GM12878 (cell line): ENCODE data around the gene CD79A. TPM values are rescaled to one million over a fixed set of nuclear protein-coding genes. Genes with fewer than 3 reads are reported as not detected.

Experiments
- BCLAF1 ChIP-seq: fragments of 450-650 bp; IDR thresholded peaks from 2 replicates; pipeline ENCODE4 v1.6.1; 2017; ENCODE audit warnings: antibody characterized with exemption, mild to moderate bottlenecking, moderate library complexity
- BMI1 ChIP-seq: fragments of 450-650 bp; IDR thresholded peaks from 2 replicates; pipeline ENCODE4 v1.6.1; 2016; ENCODE audit warnings: mild to moderate bottlenecking, moderate library complexity, borderline replicate concordance
- CBFB ChIP-seq: IDR thresholded peaks from 2 replicates; pipeline ENCODE4 v1.6.1; 2016; ENCODE audit warnings: antibody characterized with exemption, low read depth
- CTCF ChIP-seq, 3 experiments: IDR thresholded peaks in 2 of 3; conservative IDR thresholded peaks in 1 of 3; 2 replicates each; pipeline ENCODE4 v1.5.1; 2011; ENCODE audit warnings: low read depth in 3 of 3, low read length in 3 of 3, mild to moderate bottlenecking in 3 of 3, control low read depth in 2 of 3, moderate library complexity in 2 of 3, inconsistent platforms in 1 of 3, mixed read lengths in 1 of 3; ENCODE audit not compliant: control insufficient read depth in 2 of 3, insufficient read depth in 1 of 3; ENCODE audit errors: extremely low read depth in 1 of 3
- IRF4 ChIP-seq: IDR thresholded peaks from 2 replicates; pipeline ENCODE4 v1.6.1; 2011; ENCODE audit warnings: low read depth, low read length
- JUNB ChIP-seq: IDR thresholded peaks from 2 replicates; pipeline ENCODE4 v1.6.1; 2016; ENCODE audit warnings: antibody characterized with exemption, mild to moderate bottlenecking
- MTA3 ChIP-seq: IDR thresholded peaks from 2 replicates; pipeline ENCODE4 v1.6.1; 2012; ENCODE audit warnings: low read length, inconsistent platforms, borderline replicate concordance
- MYB ChIP-seq: fragments of 150-350 bp; IDR thresholded peaks from 2 replicates; pipeline ENCODE4 v1.6.1; 2014; ENCODE audit warnings: mild to moderate bottlenecking, low read depth, low read length, borderline replicate concordance
- NRF1 ChIP-seq: conservative IDR thresholded peaks from 2 replicates; pipeline ENCODE4 v1.6.1; 2011; ENCODE audit warnings: mild to moderate bottlenecking, low read depth, low read length, improper control_type of control experiment
- PAX8 ChIP-seq: fragments of 450-650 bp; IDR thresholded peaks from 2 replicates; pipeline ENCODE4 v1.6.1; 2017; ENCODE audit warnings: mild to moderate bottlenecking, moderate library complexity
- STAT1 ChIP-seq: fragments of 450-650 bp; conservative IDR thresholded peaks from 2 replicates; pipeline ENCODE4 v1.6.1; 2014; ENCODE audit warnings: antibody characterized with exemption, mild to moderate bottlenecking
- TBL1XR1 ChIP-seq: IDR thresholded peaks from 2 replicates; pipeline ENCODE4 v1.6.1; 2012; ENCODE audit warnings: low read depth, low read length, improper control_type of control experiment
- ZBTB33 ChIP-seq: fragments of 450-650 bp; IDR thresholded peaks from 2 replicates; pipeline ENCODE4 v1.6.1; 2017; ENCODE audit warnings: mild to moderate bottlenecking
- ZNF384 ChIP-seq: IDR thresholded peaks from 2 replicates; pipeline ENCODE4 v1.6.1; 2012; ENCODE audit warnings: low read depth, mild to moderate bottlenecking, low read length, improper control_type of control experiment, borderline replicate concordance
- ZZZ3 ChIP-seq: IDR thresholded peaks from 2 replicates; pipeline ENCODE4 v1.6.1; 2011; ENCODE audit warnings: low read depth; ENCODE audit not compliant: control insufficient read depth, insufficient read length
- polyA plus RNA-seq, 11 experiments: library from polyadenylated mRNA; depleted of rRNA in 4 of 11; unstranded in 6 of 11; stranded (reverse) in 5 of 11; fragments of >200 nt; fragmentation: Nextera tagmentation in 4 of 11; fragmentation: Illumina TruSeq in 1 of 11; extraction: Ambion mirVana in 4 of 11; extraction: Trizol in 1 of 11; gene quantifications; 1 replicate in 1 of 11; 2 replicates in 10 of 11; pipeline versions ENCODE4 v1.2.1 to v1.2.3, GENCODE V29; 2011 to 2016; ENCODE audit warnings: inconsistent platforms in 2 of 11, missing spikeins in 2 of 11, low read depth in 1 of 11
- total RNA-seq, 4 experiments: library from RNA; depleted of rRNA in 3 of 4; stranded (reverse); fragments of >200 nt in 3 of 4; fragmentation: Illumina TruSeq in 1 of 4; extraction: Trizol in 1 of 4; gene quantifications; 2 replicates each; pipeline versions ENCODE4 v1.2.1 to v1.2.3, GENCODE V29; 2013 to 2021
- TF ChIP-seq, protein P1 (sequence below): IDR thresholded peaks from 2 replicates; pipeline ENCODE4 v1.6.1; 2012; ENCODE audit warnings: low read length, inconsistent platforms
- TF ChIP-seq, protein P2 (sequence below): IDR thresholded peaks from 2 replicates; pipeline ENCODE4 v1.6.1; 2012; ENCODE audit warnings: mild to moderate bottlenecking, low read depth, low read length

The CD79A gene
- total and polyA plus RNA-seq, 10 of the 15 experiments (the other 5 are each of a cell fraction or from before 2014, with no cell fraction given): 38.8 to 414 (median 282) TPM

- TF ChIP-seq, protein P1, sequence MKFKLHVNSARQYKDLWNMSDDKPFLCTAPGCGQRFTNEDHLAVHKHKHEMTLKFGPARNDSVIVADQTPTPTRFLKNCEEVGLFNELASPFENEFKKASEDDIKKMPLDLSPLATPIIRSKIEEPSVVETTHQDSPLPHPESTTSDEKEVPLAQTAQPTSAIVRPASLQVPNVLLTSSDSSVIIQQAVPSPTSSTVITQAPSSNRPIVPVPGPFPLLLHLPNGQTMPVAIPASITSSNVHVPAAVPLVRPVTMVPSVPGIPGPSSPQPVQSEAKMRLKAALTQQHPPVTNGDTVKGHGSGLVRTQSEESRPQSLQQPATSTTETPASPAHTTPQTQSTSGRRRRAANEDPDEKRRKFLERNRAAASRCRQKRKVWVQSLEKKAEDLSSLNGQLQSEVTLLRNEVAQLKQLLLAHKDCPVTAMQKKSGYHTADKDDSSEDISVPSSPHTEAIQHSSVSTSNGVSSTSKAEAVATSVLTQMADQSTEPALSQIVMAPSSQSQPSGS: peak; percentile 40; the same call in 1 of the 2 replicates
- no peak for TF ChIP-seq MTA3
- TF ChIP-seq, protein P2, sequence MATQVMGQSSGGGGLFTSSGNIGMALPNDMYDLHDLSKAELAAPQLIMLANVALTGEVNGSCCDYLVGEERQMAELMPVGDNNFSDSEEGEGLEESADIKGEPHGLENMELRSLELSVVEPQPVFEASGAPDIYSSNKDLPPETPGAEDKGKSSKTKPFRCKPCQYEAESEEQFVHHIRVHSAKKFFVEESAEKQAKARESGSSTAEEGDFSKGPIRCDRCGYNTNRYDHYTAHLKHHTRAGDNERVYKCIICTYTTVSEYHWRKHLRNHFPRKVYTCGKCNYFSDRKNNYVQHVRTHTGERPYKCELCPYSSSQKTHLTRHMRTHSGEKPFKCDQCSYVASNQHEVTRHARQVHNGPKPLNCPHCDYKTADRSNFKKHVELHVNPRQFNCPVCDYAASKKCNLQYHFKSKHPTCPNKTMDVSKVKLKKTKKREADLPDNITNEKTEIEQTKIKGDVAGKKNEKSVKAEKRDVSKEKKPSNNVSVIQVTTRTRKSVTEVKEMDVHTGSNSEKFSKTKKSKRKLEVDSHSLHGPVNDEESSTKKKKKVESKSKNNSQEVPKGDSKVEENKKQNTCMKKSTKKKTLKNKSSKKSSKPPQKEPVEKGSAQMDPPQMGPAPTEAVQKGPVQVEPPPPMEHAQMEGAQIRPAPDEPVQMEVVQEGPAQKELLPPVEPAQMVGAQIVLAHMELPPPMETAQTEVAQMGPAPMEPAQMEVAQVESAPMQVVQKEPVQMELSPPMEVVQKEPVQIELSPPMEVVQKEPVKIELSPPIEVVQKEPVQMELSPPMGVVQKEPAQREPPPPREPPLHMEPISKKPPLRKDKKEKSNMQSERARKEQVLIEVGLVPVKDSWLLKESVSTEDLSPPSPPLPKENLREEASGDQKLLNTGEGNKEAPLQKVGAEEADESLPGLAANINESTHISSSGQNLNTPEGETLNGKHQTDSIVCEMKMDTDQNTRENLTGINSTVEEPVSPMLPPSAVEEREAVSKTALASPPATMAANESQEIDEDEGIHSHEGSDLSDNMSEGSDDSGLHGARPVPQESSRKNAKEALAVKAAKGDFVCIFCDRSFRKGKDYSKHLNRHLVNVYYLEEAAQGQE: 0 out of 2 replicates have a peak, but pooled peaks have one; percentile 17
- TF ChIP-seq BMI1: no peak
- TF ChIP-seq CTCF (IDR thresholded peaks at IDR 0.05 in 2 of 3, conservative IDR thresholded peaks at IDR 0.05 in 1 of 3; ENCODE audit: control insufficient read depth in 2 of 3, extremely low read depth in 1 of 3, insufficient read depth in 1 of 3, low read depth in 3 of 3, low read length in 3 of 3): peak in 2 of 3 experiments; percentile 51 to 62; a peak in 4 of 6 replicates
- peak; percentile 75; the same call in 1 of the 2 replicates for TF ChIP-seq BCLAF1
- TF ChIP-seq MYB: no peak
- no peak for TF ChIP-seq PAX8
- TF ChIP-seq NRF1: no peak
- no peak for TF ChIP-seq JUNB
- TF ChIP-seq STAT1: no peak; the same call in 1 of the 2 replicates
- peak; percentile 46; the same call in 1 of the 2 replicates for TF ChIP-seq TBL1XR1
- peak; percentile 99 for TF ChIP-seq CBFB
- no peak for TF ChIP-seq ZZZ3
- peak; percentile 28; the same call in 1 of the 2 replicates for TF ChIP-seq ZBTB33
- TF ChIP-seq ZNF384: no peak
- TF ChIP-seq IRF4: peak; percentile 81
Measured at GRCh38 chr19:41859618-41860418, 17.3 kb upstream of the CD79A start, which contains the start of gene RPS19 (continued).
